ELF-1 (cell line): ENCODE data around the gene FANCL.
A peak's percentile ranks its signal among the peaks of the same experiment; 100 is the strongest.
"Not testable (repeated sequence)": the region's sequence is repeated elsewhere in the genome, so short reads cannot be mapped to it uniquely, and the experiment has no call there.

Experiments
- DNase-seq: peaks from one replicate; pipeline ENCODE4 v3.0.0-alpha.2; 2016; ENCODE audit warnings: low read depth, low spot score

Gene FANCL

GRCh38 chr2:58145769-58146168, 95.4 kb downstream of the FANCL start:
- not testable (repeated sequence) for DNase-seq

GRCh38 chr2:58140508-58141072, 100.5 kb downstream of the FANCL start:
- DNase-seq = no peak

GRCh38 chr2:58138396-58139030, 102.6 kb downstream of the FANCL start:
- no peak for DNase-seq

- no peak for DNase-seq
Observed at GRCh38 chr2:58137856-58138255, 103.3 kb downstream of the FANCL start.

GRCh38 chr2:58137221-58137620, 103.9 kb downstream of the FANCL start:
- DNase-seq = no peak

- DNase-seq = no peak
Observed at GRCh38 chr2:58135861-58136260, 105.3 kb downstream of the FANCL start.

GRCh38 chr2:58133395-58133794, 107.7 kb downstream of the FANCL start:
- no peak for DNase-seq

GRCh38 chr2:58131191-58132011, 109.7 kb downstream of the FANCL start:
- no peak for DNase-seq

GRCh38 chr2:58130238-58130637, 110.9 kb downstream of the FANCL start:
- DNase-seq = no peak

GRCh38 chr2:58127111-58127510, 114.0 kb downstream of the FANCL start:
- no peak for DNase-seq

GRCh38 chr2:58122540-58122939, 118.6 kb downstream of the FANCL start:
- no peak for DNase-seq

GRCh38 chr2:58122040-58122439, 119.1 kb downstream of the FANCL start:
- DNase-seq = no peak

GRCh38 chr2:58120626-58121229, 120.4 kb downstream of the FANCL start:
- no peak for DNase-seq

- DNase-seq = peak; percentile 46
Observed at GRCh38 chr2:58113563-58113962, 127.6 kb downstream of the FANCL start.

GRCh38 chr2:58110765-58111164, 130.4 kb downstream of the FANCL start:
- DNase-seq = peak; percentile 19

- no peak for DNase-seq
Observed at GRCh38 chr2:58109481-58109880, 131.6 kb downstream of the FANCL start.
